Activated T-helper 17 cell treated with anti-CD3 and anti-CD28 coated beads, Interleukin-2, amount 50 U/mL, for 72 hours (primary cell): ENCODE data around the gene CCDC33. TPM values are rescaled to one million over a fixed set of nuclear protein-coding genes. Genes with fewer than 3 reads are reported as not detected.

Experiments used
- ATAC-seq: fragments of 150-1000 bp; cut with Tn5 transposase; replicated peaks from 2 replicates; pipeline ENCODE4 v1.10.0; 2021; ENCODE audit warnings: mild to moderate bottlenecking, moderate library complexity
- H3K27ac Mint-ChIP-seq: one replicate; pipeline ENCODE4 v1.8.0; 2022; ENCODE audit warnings: mixed read lengths
- H3K27me3 Mint-ChIP-seq: one replicate; pipeline ENCODE4 v1.8.0; 2022; ENCODE audit warnings: mixed read lengths
- H3K36me3 Mint-ChIP-seq: one replicate; pipeline ENCODE4 v1.8.0; 2022; ENCODE audit warnings: low read depth, mild to moderate bottlenecking, mixed read lengths
- H3K4me1 Mint-ChIP-seq: one replicate; pipeline ENCODE4 v1.8.0; 2022; ENCODE audit warnings: mixed read lengths
- H3K4me3 Mint-ChIP-seq: one replicate; pipeline ENCODE4 v1.8.0; 2022; ENCODE audit warnings: mild to moderate bottlenecking, mixed read lengths
- H3K9me3 Mint-ChIP-seq: one replicate; pipeline ENCODE4 v1.8.0; 2022; ENCODE audit warnings: mixed read lengths
- total RNA-seq, 2 donors: library from RNA; stranded (reverse); gene quantifications; one replicate each; pipeline ENCODE4 v1.2.3, GENCODE V29; 2022

Gene CCDC33
- total RNA-seq, 2 donors from 2014 or later = not detected

DNA sequence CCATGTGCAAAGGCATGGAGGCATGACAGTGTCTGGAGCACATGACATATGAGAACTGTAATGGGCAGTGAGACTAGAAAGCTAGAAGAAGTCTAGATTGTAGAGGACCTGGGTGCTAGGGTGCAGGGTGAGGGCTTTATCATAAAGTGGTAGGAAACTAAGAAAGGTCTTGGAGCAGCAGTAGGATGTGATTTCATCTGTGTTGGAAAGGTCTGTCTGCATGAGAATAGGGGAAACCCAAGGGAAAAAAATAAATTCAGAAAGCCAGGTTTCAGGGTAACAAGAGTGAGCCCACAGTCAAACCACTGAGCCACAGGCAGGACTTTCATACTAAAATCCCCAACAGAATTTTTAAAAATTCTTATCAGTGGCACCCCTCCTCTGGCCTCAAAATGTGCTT, 54.5 kb downstream of the CCDC33 start:
- ATAC-seq = peak; percentile 21
- peaks cover 47% of the 10 kb centered on the region for H3K27me3 Mint-ChIP-seq
- peaks cover 13% of the 10 kb centered on the region for H3K4me1 Mint-ChIP-seq
- peaks cover 8% of the 10 kb centered on the region for H3K9me3 Mint-ChIP-seq
- no peak overlapping the region for H3K27ac Mint-ChIP-seq
- no peak overlapping the region for H3K4me3 Mint-ChIP-seq
- no peaks in the 10 kb centered on the region for H3K36me3 Mint-ChIP-seq

DNA sequence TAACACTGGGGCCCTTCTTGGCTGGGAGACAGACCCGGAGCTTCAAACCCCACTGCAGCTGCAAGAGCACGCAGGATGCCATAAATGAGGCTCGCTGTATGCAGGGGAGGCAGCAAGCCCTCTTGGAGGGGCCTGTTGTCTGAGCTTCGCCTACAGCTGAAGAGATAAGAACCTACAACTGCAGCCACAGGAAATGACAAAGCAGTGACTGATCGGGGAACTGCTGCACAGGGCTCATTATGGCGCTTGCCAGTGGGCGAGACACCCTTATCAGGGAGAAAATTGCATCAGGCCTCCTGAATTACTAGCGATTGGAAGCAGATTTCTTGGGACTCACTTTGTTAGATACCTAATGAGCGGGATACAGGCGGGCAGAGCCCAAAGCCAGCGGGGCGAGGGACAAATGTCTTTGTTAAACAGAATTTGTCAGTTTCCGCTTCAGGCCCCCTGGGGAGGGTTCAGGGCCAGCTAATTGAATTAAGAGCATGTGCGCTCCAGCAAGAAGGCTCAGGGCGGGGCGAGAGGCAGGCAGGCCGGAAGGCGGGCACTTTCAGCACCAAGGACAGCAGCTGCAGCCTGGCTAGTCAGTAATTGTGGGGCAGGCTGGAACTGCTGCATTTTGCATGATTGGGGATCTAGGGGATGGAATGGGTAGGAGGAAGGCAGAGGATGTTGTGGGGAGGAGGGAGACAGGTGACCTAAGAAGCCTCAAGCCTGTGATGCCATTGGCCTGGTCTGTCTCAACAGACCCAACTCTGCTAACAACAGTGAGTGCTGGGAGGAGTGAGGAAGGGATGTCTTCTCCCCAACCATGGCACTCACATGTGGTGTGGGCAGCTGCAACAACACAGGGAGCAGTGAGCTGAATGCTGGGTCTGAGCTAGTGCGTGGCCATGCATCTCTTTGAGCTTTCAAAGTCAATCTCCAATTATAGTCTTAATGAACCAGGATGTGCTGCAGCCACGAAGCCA, 55.3 kb downstream of the CCDC33 start:
- Mint-ChIP-seq H3K4me1 (peaks cover 13% of the 10 kb centered on the region), H3K27me3 (peaks cover 44% of the 10 kb centered on the region), H3K27ac (no peak overlapping the region), H3K9me3 (peaks cover 8% of the 10 kb centered on the region), H3K4me3 (peak overlapping the region; percentile 9), H3K36me3 (no peaks in the 10 kb centered on the region)
- ATAC-seq = peak; percentile 75

DNA sequence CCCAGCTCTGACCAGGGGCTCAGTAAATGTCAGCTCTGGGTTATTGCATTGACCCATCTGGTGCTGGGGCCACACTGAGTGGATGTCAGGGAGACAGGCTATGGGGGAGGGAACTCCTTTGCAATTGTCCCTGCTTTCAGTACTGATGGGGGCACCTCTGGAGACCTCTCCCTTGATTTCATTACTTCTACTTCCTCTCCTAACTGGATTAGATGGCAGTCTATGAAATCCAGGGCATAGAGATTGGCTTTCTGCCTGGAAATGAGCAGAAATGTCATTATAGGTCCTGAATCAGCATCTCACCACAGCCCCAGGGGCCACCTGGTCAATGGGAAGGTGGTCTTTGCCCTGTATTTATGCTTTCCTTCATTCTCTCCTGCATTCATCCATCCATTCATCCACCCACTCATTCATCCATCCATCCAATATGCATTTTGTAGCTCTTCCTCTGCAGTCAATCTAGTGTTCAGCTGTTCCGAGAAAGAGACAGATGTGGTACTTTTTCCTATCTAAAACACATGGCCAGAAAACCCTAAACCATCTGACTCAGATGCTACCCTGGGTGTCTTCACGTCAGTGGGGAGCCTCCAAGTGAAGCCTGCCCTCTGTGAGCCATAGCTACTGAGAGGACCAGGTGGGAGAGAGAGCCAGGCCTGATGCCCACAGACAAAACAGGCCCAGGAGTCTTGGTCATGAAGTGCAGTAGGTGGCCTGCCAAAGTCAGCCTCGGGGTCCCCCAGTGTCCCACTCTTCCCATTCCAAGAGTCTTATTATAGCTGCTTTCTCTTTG, 57.1 kb downstream of the CCDC33 start:
- Mint-ChIP-seq H3K9me3 (peaks cover 8% of the 10 kb centered on the region), H3K4me1 (peaks cover 9% of the 10 kb centered on the region), H3K27ac (no peak overlapping the region), H3K27me3 (peaks cover 37% of the 10 kb centered on the region), H3K36me3 (no peaks in the 10 kb centered on the region), H3K4me3 (no peak overlapping the region)
- no peak for ATAC-seq

DNA sequence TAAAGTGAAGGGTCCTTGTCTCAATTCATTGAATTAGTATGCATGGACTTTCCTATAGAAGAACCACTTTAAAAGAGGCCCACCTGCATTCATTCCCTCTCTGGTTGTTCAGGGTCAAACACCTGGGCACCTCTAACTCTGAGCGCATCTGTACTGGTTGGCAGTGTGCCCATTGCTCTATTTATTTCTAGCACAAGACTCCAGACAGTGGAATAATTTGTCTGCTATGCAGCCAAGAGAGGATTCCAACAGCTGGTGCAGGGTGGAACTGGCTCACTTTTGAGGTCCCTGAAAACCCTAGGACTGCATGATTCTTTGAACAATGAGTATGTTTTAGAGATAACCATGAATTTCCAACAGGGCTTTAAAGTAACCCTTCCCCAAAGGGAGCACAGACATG, 57.9 kb downstream of the CCDC33 start:
- H3K4me1 Mint-ChIP-seq = peaks cover 9% of the 10 kb centered on the region
- no peak overlapping the region for H3K27ac Mint-ChIP-seq
- ATAC-seq = no peak
- H3K36me3 Mint-ChIP-seq = no peaks in the 10 kb centered on the region
- H3K4me3 Mint-ChIP-seq = no peak overlapping the region
- H3K27me3 Mint-ChIP-seq = peaks cover 32% of the 10 kb centered on the region
- H3K9me3 Mint-ChIP-seq = peaks cover 8% of the 10 kb centered on the region

DNA sequence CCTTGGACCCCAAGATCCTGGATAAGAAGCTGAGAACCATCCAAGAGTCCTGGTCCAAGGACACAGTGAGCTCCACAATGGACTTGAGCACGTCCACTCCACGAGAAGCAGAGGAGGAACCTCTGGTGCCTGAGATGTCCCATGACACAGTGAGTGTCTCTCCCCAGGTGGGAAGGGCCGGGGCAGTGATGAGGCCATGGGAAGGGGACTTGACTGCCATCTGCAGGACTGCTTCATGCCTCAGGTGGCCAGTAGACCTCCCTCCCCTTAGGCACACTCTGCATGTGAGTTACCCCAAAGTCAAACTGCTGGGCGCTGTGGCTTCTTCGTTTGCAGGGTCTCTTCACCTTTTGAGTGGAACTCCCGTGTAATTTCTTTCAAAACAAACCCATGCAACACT, 59.7 kb downstream of the CCDC33 start:
- ATAC-seq = no peak
- Mint-ChIP-seq H3K4me1 (peaks cover 9% of the 10 kb centered on the region), H3K27me3 (peaks cover 38% of the 10 kb centered on the region), H3K36me3 (no peaks in the 10 kb centered on the region), H3K9me3 (peaks cover 8% of the 10 kb centered on the region), H3K4me3 (no peak overlapping the region), H3K27ac (no peak overlapping the region)

DNA sequence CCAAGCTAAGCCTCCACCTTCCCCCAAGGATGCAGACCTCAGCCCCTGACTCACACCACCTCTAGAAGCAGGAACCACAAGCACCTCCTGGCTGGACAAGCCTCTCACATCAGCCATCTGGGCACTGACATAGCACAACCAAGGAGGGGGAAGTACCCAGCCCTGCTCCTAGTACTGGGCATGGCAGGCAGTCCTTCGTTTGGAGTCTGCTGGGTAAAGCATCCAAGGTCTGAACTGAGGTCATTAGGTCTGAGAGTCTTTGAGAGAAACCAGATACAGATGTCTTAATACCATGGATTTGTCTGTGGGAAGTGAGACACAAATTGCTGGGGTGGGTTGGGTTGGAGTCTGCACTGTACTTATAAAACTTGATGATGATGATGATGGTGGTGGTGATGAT, 61.8 kb downstream of the CCDC33 start:
- Mint-ChIP-seq H3K9me3 (no peaks in the 10 kb centered on the region), H3K27ac (no peak overlapping the region), H3K27me3 (peaks cover 49% of the 10 kb centered on the region), H3K4me3 (no peak overlapping the region), H3K4me1 (no peaks in the 10 kb centered on the region), H3K36me3 (no peaks in the 10 kb centered on the region)
- ATAC-seq = no peak

DNA sequence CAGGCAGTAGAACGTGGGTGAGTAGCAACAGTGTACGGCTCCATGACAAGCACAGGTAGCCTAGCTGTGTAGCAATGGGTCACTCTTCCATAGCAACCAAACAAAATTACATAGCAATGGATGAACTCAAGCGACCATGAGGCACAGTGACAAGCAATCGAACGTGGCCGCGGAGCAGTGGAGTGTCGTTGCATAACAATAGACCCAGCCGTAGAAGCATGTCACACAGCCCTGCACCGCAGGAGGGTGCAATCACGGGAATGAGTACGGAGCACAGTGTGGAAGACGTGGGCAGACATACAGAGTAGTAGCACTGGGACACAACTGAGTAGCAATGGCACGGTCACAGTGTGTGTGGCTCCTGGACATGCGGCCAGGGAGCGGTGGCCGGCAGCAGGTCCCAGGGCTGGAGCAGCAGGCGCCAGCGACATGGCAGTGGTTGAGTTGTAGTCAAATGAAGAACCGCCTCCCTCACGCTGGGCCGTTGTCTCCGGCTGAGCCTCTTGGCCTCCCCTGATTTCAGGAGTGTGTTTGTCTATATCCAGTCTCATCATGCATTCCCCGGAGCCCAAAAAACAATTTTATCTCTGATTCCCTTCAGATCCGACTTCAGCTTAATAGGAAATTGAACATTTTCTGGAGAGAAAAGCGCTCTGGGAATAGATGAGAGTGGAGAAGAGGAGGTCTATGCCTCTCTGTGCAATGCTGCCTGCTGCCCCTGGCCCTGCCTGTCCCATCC, 64.1 kb downstream of the CCDC33 start:
- H3K4me1 Mint-ChIP-seq = no peaks in the 10 kb centered on the region
- peaks cover 50% of the 10 kb centered on the region for H3K27me3 Mint-ChIP-seq
- H3K9me3 Mint-ChIP-seq = no peaks in the 10 kb centered on the region
- ATAC-seq = no peak
- no peaks in the 10 kb centered on the region for H3K36me3 Mint-ChIP-seq
- no peak overlapping the region for H3K27ac Mint-ChIP-seq
- H3K4me3 Mint-ChIP-seq = no peak overlapping the region

DNA sequence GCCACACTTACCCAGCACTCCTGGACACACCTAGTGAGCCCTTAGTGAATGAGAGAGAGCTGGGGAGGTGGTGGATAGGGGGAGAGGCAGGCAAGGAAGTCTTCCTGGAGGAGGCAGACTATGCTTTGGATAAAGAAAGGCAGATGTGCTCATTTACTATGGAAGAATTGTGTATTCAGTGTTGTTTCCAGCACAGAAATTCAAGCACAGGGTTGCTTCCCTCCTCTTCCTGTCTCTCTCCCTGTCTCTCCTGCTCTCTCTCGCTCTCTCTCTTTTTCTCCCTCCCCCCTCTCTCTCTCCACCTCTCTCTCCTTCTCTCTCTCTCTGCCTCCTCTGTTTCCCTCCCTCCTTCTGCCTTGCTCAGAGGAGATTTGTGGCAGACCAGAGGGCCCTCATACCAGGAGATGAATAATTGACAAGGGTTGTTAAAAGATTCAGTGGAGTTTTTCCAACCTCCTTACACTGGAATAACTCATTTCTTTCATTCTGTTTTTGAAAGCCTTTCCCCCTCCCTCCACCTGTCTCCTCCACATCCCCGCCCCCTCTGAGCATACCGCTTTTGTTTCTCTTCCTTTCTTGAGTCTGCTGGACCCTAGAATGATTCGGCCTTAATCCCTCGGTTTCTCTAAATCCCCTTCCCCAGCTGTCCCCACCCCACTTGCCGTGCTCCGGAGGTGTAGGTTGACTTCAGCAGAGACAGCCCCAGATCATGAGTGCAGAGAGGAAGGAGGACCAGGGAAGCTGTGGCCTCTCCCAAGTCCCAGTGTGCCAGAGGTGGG, 65.6 kb downstream of the CCDC33 start:
- Mint-ChIP-seq H3K4me1 (no peaks in the 10 kb centered on the region), H3K4me3 (no peak overlapping the region), H3K9me3 (no peaks in the 10 kb centered on the region), H3K27ac (no peak overlapping the region), H3K27me3 (peaks cover 64% of the 10 kb centered on the region), H3K36me3 (no peaks in the 10 kb centered on the region)
- ATAC-seq = no peak

DNA sequence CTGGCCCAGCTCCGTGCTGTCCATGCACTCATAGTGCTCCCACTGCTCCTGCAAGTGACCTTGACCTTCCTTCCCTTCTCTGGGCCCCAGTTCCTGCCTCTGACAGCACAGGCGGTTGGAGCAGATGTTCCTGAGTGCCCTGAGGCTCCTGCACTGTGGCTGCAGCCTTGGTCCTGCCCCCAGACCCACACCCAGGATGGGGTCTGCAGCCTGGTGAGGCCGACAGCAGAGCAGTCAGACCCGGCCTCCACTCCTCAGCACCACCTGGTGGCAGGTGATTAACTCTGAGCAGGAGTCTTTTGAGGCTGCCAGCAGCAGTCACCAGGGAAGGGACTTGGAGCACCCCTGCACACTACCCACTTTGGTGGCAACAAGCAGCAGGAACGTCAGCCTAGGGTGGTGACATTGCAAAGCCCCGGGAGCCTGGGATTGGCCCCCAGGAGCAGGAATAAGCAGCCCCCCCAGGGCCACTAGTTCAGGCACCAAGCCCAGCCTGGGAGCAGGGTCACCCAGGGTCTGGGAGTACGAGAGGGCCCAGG, 66.8 kb downstream of the CCDC33 start:
- Mint-ChIP-seq H3K27me3 (peaks cover 68% of the 10 kb centered on the region), H3K4me1 (no peaks in the 10 kb centered on the region), H3K27ac (no peak overlapping the region), H3K9me3 (no peaks in the 10 kb centered on the region), H3K4me3 (no peak overlapping the region), H3K36me3 (no peaks in the 10 kb centered on the region)
- ATAC-seq = no peak

DNA sequence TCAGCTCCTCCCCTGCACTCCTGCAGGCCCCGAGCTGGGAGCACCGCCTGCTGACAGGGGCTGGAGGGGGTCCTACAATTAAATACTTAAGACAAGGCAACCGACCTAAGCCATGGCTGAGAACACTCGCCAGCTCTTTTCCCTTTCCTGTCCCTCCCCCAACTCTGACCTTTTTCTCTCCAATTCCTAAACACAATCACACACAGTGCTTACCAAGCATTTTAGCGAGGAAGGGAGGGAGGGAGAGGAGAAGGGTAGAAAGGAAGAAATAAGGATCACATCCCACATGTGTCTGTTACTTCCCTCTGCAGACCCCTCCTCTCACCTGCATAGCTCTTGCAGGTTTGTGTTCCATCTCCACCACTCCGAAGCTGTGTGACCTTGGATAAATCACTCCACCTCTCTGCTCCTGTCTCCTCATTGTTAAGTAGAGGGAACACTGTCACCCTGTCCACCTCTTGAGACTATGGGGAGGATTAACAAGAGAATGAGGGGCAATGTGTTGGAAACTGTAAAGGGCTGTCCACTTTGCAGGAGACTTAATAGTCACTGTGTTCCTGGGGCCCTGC, 67.7 kb downstream of the CCDC33 start:
- no peaks in the 10 kb centered on the region for H3K4me1 Mint-ChIP-seq
- H3K27me3 Mint-ChIP-seq = peaks cover 68% of the 10 kb centered on the region
- H3K36me3 Mint-ChIP-seq = no peaks in the 10 kb centered on the region
- no peaks in the 10 kb centered on the region for H3K9me3 Mint-ChIP-seq
- ATAC-seq = no peak
- H3K27ac Mint-ChIP-seq = no peak overlapping the region
- no peak overlapping the region for H3K4me3 Mint-ChIP-seq

DNA sequence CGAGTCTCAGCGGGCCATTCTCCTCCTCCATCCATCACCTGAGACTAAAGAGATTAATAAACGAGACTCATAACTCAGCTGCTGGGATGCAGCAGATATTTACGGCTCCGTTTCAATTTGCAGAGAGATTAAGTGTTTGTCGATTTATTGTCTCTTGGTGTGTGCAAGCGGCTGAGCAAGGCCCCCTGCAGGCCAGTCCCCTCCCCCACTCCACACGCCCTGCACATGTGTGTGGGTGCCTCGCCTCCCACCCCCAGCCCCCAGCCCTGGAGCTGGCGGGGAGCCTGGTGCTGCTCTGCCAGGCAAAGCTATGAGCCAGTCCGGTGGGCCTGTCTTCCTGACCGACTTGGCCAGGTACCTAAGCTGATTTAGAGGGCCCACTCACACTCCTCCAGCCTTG, 68.3 kb downstream of the CCDC33 start:
- Mint-ChIP-seq H3K36me3 (no peaks in the 10 kb centered on the region), H3K4me1 (no peaks in the 10 kb centered on the region), H3K27me3 (peaks cover 68% of the 10 kb centered on the region), H3K4me3 (no peak overlapping the region), H3K27ac (no peak overlapping the region), H3K9me3 (no peaks in the 10 kb centered on the region)
- ATAC-seq = no peak

DNA sequence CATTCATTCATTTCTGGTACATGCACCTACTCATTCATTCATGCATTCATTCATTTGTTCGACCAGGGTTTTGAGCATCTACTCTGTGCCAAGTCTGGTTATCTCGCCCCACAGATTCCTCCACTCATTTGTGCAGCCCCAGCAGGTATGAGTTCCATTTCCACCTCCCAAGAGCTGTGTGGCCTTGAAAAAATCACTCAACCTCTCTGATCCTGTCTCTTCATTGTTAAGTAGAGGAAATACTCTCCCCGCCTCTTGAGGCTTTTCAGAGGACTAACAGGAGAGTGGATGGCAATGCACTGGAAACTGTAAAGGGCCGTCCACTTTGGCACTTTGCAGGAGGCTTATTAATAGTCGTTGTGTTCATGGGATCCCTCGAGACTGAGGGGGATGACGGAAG, 69.6 kb downstream of the CCDC33 start:
- Mint-ChIP-seq H3K27me3 (peaks cover 58% of the 10 kb centered on the region), H3K36me3 (no peaks in the 10 kb centered on the region), H3K4me1 (no peaks in the 10 kb centered on the region), H3K9me3 (no peaks in the 10 kb centered on the region), H3K27ac (no peak overlapping the region), H3K4me3 (no peak overlapping the region)
- ATAC-seq = no peak

DNA sequence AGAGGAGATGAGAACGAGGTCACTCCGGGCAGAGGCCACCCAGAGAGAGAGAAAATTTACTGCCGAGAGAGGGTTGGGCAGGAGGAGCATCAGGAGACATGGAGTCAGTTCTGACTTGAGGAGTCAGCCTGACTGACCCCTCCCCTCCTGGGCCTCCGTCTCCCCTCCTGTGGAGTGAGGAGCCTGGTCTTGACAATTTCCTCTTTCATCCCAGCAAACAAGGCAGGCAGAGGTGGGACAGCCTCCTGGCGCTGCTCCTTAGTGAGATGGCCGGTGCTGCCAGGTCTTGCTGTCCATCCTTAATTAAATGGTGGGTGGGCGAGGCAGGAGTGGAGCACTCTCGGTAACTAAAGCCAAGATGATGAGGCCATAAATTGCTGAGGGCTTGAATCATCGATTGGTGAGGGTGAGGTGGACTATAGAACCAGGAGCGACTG, 70.7 kb downstream of the CCDC33 start:
- Mint-ChIP-seq H3K27me3 (peaks cover 47% of the 10 kb centered on the region), H3K9me3 (no peaks in the 10 kb centered on the region), H3K27ac (no peak overlapping the region), H3K4me3 (no peak overlapping the region), H3K36me3 (no peaks in the 10 kb centered on the region), H3K4me1 (no peaks in the 10 kb centered on the region)
- no peak for ATAC-seq
